HG02763 (cell line): ENCODE results near the gene ADCY10.

ENCODE experiments used
- ATAC-seq: cut with Tn5 transposase; IDR thresholded peaks from one replicate; pipeline ENCODE4 v1.9.1; 2021; ENCODE audit warnings: mild to moderate bottlenecking, moderate library complexity; ENCODE audit not compliant: unreplicated experiment

ADCY10 gene

DNA sequence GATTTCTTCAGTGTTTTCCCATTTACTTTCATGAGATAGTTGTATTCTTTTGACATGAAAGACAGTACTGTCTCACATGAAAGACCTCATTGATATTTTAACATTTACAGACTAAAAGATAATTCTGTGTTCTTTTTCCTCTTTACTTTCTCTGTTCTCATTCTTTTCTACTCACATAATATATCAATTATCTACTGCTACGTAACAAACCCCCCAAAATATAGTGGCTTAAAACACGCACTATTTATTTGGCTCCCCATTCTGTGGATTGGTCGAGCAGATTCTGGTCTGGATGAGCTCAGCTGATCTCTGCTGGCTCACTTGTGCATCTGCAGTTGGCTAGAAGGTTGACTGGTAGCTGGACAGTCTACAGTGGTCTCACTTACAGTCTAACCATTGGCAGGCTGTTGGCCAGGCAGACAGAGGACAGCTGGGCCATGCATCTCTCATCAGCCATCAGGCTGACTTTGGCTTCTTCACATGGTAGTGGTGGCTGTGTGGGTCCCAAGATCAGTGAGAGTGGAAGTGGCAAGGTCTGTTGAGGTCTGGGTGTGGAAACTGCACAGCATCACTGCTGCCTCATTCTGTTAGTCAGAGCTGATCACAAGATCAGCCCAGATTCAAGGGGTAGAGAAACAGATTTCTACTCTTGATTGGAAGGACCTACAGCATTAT, 128.9 kb downstream of the ADCY10 start:
- ATAC-seq, result no peak

DNA sequence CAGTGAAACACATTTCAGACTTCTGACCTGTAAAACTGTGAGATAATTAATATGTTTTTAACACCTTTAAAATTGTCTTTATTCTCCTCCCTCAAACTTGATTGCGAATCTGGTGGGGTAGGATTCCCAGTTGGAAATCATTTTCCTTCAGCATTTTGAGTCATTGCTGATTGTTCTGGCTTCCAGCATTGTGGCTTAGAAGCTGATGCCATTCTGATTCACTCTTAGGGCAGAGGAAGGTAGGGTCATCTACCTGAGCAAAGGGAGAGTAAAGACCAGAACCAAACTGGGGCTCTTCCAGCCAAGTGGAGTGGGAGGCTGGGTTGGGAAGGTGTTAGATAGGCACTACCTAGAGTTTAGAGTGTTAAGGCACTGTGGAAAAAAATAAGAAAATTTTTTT, 131.0 kb downstream of the ADCY10 start:
- no peak for ATAC-seq

DNA sequence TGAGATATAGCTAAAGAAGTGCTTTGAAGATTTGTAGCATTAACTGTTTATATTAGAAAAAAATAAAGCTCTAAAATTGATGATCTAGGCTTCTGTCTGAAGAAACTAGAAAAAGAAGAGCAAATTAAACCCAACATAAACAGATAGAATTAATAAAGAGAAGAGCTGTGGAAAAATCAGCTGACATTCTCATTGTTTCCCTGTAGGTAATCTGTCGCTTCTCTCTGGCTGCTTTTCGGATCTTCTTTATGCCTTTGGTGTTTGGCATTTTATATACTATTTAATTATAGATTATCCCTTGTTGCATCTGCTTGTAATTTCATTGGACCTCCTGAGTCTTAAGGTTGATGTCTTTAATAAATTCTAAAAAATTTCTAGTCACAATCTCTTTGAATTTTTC, 132.4 kb downstream of the ADCY10 start:
- no peak for ATAC-seq

DNA sequence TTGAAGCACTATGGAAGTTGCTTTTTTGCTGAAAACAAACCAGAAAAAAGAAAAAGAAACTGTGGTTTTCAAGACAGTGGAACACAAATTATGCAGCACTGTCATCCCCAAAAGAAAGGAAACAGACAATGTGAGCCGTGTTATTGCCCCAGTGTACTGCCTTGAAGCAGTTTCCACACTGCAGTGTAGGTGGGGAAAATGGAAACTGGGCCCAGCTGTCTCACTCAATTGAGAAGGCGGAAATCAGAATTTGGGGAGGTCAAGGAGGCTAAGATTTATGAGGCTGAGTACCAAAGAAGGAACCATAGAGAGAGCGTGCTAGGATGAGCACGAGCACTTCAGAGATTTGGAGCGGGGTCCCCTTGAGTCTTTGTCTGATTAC, 136.7 kb downstream of the ADCY10 start:
- ATAC-seq, result no peak

DNA sequence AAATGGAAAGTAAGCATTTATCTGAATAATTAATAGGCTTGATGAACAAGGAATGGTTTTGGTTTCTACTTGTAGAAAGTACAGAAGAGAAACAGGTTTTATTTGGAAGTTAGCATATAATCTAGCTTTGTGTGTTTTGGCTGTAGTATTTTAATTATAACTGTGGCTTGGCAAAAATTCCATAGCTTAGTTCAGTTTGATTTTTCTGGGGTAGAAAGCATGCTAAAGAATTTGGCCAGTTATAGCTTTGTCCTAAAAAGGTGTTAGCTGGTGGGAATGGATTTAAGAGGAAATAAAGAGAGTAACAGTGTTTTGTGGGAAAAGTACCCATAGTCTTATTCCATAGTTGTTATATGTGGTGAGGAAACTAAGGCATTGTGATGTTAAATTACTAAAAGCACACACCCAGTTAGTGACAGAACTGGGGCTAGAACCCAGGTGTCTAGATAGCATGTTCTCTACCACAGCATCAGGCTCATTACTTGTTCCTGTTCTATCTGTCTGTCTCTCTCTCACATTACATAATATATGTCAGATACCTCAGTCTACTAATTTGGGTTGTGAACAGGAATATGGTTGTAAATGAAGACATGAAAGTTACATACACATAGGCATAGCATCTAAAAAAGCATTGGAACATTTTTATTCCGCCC, 137.2 kb downstream of the ADCY10 start:
- no peak for ATAC-seq

DNA sequence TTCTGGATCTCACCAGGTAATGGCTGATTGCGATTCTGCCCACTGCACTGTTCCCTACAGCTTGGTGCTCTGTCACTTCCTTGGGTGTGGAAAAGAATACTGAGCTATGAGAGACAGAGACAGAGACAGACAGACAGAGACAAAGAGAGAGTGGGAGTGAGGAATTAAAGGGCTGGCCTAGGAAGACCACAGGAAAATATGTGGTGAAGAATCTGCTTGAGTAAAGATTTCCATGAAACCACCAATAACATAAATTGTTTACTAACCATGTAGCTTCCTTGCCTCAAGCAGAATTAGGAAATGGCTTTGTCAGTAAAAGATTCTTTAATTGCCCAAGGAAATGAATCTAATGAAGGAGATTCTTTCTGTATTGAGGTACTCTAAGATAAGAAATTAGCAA, 137.8 kb downstream of the ADCY10 start:
- no peak for ATAC-seq

DNA sequence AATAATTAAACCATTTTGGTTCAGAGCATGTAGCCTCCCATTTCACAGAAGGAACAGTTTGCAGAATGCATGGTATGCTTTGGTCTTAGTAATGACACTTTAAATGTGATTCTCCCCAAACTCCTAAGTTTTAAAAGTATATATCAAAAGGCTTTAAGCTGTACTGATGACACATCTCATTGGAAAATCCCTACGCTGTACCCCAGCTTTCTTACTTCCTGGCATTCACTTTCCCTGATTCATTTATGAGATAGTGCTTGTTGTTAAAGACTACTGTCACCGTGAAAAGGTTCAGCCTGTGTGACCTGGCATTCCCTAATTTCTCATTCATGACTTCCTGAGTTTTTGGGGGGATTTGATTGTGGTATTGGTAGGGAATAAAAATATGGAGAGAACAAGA, 138.8 kb downstream of the ADCY10 start:
- ATAC-seq, result no peak

DNA sequence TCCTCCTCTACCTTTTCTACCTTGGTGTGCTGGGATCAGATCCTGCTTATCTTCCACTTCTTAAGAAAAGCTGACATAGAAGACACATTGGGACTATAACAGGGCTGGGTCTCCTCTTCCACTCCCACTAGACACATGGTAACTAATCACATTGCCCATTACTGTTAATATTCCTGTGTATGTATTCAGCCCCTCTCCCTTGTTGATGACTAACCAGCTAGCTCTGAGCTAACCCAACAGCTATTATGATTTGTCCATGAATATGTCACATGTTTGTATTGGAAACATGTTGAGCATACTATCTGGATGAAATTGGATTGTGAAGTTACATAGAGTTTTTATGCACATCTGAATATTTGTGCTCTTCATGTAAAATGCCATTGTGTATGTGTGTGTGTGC, 139.2 kb downstream of the ADCY10 start:
- no peak for ATAC-seq

DNA sequence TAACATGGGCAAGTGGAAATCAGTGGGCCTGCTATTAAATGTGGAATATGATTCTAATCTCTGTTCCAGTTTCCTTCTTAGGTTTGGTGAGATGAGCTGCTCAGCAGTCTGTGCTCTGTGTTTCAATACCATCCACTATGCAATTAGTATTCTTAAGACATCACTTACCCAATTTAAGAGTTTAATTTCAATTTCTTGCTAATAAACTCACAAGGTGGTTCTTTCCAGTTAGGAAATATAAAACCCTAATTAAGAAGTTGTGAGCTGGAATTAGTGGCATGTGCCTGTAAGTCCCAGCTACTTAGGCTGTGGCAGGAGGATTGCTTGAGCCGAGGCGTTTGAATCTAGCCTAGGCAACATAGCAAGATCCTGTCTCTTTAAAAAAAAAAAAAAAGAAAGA, 140.4 kb downstream of the ADCY10 start:
- no peak for ATAC-seq

DNA sequence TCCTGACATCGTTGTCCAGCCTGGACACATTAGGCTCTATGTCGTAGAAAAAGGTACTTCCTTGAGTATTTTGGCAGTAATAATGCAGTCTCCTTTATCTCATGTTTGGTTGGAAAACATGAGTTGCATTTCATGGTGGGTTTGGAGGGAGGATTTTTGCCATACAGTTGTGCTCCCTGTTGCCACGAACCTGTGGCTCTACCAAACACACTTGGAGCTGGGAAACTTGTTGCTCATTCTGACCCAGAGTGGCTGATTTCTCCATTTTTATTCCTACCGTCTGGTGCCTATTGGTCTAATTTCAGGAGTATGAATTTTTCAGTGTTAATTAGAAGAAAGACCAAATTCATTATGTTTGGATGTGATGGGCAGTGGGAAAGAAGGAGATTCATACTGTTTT, 141.5 kb downstream of the ADCY10 start:
- ATAC-seq, result no peak

DNA sequence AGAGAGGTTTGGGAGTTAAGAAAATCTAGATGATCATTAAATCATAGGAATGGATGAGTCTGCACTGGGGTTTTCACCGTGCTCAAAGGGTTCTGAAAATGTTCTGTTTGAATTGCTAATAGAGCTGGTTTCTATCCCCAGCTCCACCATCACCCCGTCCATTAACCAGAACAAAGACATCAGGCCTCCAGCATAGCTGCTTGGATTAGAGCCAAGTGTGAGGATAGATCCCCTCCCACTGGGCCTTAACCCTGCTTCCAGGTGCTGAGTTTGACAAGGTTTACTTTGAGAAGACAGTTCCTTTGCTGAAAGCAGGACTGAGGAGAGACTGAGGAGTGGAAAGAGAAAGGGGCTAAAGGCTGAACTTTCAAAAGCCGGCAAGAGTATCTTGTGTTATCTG, 143.8 kb downstream of the ADCY10 start:
- ATAC-seq, result no peak

DNA sequence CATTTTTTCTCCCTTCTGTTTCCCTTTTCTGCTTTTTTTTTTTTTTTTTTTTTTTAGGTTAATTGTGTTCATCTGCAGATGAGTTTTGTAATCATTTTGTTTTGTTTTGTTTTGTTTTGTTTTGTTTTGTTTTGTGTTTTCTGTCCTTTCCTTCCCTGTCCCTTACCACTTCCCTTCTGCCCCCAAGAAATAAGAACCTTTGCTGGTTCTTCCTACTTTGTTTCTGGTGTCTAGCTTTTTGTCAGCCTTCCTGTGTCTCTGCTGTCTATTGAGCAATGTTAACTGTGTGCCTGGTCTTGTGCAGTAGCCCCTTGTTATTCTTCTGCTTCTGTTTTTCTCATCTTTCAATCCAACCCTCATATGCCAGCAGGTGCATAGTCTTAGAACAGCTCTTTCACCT, 146.2 kb downstream of the ADCY10 start:
- ATAC-seq, result no peak

DNA sequence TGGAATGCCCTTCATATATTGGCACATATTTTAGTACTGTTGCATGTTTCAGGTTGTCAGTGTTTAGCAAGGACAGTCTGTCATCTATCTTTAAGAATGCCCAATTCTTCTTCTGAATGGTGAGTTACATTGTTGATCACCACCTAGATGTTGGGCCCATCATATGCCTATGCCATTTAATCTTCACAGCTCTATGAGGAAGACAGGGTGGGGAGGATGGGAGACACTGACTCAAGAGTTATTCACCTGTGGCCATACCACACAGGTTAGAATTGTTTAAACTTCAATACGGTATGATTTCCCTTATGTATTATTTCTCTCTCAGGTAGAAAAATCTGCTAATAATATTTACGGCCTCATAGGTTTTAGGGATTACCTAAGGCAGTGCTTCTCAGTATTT, 147.4 kb downstream of the ADCY10 start:
- ATAC-seq, result no peak

DNA sequence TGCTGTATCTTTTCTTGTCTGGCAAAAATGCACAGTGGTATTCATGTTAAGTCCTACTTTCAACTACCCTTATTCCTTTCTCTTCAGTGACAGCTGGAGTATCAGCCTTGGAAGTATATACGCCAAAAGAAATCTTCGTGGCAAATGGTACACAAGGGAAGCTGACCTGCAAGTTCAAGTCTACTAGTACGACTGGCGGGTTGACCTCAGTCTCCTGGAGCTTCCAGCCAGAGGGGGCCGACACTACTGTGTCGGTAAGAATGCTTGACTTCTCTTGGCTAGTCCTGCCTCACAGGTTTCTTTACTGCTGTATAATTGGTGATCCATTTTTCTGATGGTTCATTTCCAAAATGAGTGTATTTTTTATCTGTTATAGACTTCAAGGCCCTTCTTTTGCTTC, 148.4 kb downstream of the ADCY10 start:
- ATAC-seq, result no peak

DNA sequence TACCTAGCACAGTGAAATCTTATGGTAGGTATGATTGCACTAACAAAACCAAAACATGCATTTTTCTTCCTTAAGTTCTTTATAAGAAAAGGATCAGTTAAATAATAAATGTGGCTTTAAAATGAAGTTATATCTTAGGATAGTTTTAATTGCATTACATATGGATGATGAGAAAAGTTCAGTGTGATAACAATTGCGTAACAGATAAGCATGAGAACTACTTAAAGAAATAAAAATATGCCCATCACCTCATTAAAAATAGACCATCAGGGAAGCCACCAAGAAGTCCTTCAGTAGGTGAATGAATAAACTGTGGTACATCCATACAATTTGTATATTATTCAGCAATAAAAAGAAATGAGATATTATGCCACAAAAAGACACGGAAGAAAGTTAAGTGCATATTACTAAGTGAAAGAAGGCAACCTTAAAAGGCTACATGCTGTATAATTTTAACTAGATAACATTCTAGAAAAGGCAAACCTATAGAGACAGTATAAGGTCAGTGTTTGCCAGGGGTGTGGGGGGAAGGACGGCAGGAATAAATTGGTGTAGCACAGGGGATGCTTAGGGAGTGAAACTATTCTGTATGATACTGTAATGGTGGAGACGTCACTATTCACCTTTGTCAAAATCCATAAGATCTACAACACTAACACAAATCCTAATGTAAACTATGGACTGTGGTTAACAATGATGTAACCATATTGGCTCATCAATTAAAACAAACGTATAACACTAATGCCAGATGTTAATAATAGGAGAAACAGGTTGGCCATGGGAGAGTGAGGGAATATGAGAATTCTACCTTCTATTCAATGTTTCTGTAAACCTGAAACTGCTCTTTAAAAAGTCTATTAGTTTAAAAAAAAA, 149.2 kb downstream of the ADCY10 start:
- no peak for ATAC-seq

DNA sequence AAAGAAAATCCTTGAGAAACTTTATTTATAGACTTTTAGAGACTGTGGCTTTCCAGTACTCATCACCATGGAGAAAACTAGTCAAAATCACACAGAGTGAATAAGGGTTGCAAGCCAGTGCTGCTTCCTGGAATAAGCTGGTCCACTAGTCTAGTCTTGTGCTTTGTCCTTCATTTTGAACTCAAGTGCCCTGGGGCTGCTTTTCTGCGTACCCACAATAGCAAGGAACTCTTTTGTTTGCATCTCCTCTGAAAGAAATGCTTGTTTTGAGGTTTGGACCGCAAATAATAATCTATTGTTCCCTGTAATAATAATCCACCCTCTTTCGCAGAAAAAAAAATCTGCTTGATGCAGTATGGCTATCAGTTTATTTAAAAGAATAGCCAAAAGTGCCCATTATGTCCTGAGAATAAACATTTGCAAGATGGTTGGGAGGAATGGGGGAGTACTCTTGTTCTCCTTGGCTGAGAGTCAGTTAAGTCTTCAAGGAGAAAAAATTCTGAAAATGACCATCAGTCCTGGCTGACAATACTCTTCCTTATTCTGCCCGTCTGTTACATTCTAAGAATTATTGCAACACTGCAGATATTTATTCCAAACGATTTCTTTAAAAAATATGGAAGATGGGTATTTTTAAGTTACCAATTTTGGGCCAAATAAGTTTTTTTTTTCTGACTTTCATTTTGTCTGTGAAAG, 150.3 kb downstream of the ADCY10 start:
- no peak for ATAC-seq

DNA sequence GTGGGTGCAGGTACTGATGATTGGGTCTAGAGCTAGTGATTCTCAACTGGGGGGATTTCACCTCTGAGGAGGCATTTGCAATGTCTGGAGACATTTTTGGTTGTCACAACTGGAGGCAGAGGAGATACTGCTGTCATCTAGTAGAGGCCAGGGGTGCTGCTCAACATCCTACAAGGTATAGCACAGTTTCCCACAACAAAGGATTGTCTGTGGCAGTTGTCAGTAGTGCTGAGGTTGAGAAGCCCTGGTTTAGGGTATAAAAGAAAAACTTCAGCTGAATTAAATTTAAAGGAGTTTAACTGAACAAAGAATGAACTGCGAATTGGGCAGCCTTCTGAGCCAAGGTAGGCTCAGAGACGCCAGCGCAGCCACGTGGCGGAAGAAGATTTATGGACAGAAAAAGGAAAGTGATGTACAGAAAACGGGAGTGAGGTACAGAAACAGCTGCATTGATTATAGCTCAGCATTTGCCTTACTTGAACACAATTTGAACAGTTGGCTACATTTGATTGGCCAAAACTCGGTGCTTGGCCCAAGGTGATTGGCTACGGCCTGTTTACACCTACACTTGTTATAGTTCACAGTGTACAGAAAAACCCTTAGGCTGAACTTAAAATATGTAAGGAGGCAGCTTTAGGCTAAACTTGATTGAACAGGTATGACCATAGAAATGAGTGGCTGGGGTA, 151.7 kb downstream of the ADCY10 start:
- ATAC-seq, result no peak

DNA sequence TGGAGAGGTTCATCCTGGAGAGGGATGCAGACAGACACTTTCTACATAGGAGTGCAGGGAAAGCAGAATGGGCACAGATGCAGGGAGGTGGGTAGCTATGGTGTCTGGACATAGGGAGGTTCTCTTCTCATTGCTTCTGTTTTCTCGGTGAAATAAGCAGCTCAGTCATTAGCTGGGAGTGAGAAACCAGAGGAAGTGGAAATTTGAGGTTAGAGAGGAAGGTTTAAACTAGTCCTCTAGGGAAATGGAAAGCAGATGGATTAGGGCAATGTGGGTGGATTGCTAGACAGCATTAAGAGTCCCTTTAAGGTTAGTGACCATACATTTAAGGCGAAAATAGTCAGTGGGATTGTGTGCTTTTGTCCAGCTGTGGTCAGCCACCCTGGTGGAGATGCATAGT, 152.5 kb downstream of the ADCY10 start:
- no peak for ATAC-seq
